ENCODE measurements around the gene TRIM23.
"Not testable (repeated sequence)": the region's sequence is repeated elsewhere in the genome, so short reads cannot be mapped to it uniquely, and the experiment has no call there.

The TRIM23 gene

DNA sequence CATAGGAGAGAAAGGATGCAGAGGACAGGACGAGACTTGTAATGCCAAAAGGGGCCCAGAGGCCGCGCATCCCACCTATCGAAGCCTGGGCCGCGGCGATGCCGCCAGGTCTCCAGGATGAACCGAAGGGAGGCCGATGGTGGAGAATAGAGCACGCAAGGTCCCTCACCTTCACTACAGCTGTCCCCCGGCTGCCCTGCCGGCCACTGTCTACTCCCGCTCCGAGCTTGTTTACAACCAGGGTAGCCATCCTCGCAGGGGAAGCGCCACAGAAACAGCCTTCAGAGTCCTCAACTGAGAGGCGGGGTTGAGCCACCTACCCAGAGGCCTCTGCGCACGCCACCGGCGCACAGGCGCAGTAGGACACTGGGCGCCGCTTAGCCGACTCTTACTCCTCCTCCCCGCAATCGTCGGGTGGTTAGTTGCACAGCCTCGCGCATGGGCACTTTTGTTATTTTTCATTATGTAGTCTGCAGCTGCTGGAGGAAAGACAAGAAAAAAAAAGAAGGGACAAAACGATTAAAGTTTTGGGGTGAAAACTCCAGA lies at the start of gene TRIM23:
TRIM23 (minus strand) TSS at position 309 of the 546 bp plus-strand sequence; CDS start at position 250, 59 bp downstream.
- peak; percentile 93 for DNase-seq

DNA sequence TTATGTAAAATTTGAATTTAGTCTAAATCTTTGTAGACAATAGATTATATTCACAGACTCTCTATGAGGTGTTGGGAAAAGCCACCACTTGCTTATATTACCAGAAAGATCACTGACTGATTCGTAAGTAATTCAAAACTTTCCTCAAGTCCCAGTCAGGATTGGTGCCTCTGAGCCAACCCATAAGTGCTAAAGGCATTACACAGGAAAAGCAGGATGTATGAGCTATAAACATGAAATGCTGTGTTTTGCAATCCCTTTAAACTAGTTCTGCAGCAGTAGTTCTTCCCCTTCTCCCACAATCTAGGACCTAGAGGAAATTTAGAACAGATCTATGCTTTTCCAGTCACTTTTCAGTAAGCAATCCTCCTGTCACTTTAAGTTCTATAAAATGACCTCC lies 48.7 kb upstream of the TRIM23 start:
- DNase-seq: no peak

GRCh38 chr5:65668696-65669095 lies 44.6 kb upstream of the TRIM23 start:
- DNase-seq: no peak

GRCh38 chr5:65663804-65664521 lies 39.8 kb upstream of the TRIM23 start:
- no peak for DNase-seq

DNA sequence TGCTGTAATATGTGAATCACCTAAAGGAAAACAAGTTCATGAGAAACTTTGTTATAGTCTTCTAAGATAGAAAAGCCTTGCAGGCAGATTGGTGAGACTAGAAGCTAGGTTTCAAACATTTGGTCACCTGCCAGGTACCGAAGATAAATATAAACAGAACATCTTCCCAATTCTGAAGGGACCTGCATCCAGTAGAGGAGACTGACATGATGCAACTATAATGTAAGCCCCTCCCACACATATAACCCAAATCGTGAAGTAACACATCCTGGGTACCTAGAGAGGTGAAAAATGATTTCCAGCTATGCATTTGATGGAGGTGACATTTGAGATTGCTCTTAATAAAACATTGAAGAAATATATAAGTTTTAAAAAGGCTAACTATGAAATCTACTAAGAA lies 30.6 kb upstream of the TRIM23 start:
- DNase-seq: no peak

DNA sequence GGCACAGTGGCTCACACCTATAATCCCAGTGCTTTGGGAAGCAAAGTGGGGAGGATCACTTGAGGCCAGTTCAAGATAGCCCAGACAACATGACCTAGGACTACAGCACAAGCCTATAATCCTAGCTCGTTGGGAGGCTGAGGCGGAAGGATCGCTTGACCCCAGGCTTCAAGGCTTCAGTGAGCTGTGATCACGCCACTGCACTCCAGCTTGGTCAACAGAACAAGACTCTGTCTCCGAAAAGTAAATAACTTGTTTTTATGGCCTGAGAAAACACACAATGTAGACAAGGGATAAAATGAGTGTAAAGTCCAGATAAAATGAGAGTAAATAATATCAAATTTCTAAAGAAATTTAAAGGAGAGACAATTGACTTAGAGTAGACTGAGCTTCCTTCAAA lies 27.0 kb upstream of the TRIM23 start:
- no peak for DNase-seq

GRCh38 chr5:65647941-65648340 lies 23.8 kb upstream of the TRIM23 start:
- no peak for DNase-seq

DNA sequence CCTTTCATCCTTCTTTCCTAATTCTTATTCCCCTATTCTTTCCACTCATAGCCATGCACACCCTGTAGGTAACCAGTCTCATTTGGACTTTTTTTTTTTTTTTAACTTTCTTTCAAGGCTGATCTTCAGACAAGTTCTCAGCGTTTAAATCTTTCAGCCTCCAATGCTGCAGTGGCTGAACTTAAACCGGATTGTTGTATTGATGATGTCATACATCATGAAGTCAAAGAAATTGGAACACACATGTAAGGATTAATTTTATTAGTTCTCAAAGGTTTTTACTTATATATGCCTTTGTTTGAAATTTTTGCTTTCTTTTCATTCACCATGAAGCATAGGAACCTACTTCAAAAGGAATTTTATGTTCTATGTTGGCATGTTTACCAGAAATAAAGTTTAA lies 22.8 kb upstream of the TRIM23 start:
- DNase-seq: no peak

GRCh38 chr5:65640240-65640639 lies 16.1 kb upstream of the TRIM23 start:
- no peak for DNase-seq

DNA sequence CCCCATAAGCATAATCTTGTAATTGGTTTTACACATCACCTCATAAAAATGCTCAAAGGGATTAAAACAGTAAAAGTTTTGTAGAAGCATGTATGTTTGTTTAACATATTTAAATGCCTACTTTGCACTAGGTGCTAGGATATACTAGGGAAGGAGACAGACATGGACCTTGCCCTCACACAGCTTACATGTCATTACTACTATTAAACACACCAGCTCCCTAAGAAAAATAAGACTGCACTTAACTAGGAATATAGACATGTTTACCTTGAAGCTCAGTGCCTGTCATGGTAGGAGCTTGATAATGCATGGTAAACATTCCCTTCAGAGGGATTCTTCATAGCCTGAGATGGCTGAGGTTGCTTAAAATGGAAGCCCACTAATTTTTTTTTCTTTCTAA lies 6.8 kb upstream of the TRIM23 start:
- no peak for DNase-seq

- DNase-seq: no peak
These were observed 1.6 kb upstream of the TRIM23 start for GRCh38 chr5:65625743-65626142.

DNA sequence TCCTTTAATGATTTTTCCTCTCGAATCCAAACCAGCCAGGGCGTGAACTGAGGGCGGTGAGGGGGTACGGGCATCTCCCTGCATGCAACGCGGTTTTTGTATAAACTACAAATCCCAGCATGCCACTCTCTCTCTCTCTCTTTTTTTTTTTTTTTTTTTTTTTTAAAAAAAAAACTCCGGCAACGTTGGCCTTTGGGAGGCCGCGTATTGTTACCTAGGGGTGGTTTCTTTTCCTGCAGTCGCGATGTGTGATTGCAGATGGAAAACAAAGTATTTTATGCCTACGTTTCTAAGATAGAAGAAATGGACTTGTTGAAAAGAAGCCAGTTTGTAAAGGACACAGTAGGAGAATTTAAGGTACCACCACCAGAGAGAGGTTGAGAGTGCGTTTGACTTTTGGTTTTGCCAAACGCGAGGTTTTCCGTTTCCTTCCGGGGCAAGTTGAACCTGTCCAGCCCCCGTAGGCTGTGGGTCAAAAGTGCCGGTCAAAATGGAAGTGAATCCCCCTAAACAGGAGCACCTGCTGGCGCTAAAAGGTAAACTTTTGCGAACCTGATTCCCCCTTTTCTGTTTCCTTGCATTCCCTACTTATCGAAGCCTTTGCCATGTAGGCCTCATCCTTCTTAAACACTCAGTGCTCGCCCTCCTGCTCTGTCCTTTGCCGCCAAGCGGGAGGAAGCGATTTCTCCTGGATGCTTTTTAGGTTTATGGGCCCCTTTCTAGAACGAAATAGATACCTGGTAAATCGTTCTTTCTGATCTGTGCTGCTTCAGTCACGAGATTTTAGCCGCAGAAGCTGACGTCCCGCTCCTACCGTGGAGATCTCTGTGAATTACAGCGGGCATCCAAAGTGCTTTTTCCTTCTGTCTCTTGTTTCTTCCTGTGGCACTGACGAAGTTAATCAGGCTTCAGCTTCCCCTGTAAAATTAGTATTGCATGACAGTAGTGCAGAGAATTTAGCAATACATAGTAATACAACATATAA lies 730 bp upstream of the TRIM23 start, which contains the start of the genes SHLD3 and TRAPPC13:
SHLD3 (plus strand) TSS at position 457 of the 985 bp plus-strand sequence. CDS start 4,561 bp downstream, outside the sequence.
TRAPPC13 (plus strand) TSS at position 457 of the 985 bp plus-strand sequence; CDS start at position 491, 34 bp downstream.
- DNase-seq: peak; percentile 83

- no peak for DNase-seq
These were observed 651 bp downstream of the TRIM23 start for GRCh38 chr5:65623482-65623881.

GRCh38 chr5:65621961-65622360 lies 2.2 kb downstream of the TRIM23 start:
- DNase-seq: not testable (repeated sequence)

DNA sequence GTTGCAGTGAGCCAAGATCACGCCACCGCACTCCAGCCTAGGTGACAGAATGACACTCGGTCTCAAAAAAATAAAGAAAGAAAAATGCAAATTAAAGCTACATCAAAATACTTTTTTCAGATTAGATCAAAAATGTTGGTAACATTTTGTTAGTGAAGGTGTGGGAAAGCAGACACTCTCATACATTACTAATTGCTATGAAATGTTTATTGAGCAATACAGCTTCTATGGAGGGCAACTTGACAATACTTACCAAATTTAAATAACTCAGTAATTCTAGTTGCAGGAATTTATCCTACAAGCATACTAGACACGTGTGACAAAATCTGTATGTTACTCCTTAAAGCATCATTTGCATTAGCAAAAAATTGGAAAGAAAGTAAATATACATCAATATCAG lies 4.1 kb downstream of the TRIM23 start:
- no peak for DNase-seq

DNA sequence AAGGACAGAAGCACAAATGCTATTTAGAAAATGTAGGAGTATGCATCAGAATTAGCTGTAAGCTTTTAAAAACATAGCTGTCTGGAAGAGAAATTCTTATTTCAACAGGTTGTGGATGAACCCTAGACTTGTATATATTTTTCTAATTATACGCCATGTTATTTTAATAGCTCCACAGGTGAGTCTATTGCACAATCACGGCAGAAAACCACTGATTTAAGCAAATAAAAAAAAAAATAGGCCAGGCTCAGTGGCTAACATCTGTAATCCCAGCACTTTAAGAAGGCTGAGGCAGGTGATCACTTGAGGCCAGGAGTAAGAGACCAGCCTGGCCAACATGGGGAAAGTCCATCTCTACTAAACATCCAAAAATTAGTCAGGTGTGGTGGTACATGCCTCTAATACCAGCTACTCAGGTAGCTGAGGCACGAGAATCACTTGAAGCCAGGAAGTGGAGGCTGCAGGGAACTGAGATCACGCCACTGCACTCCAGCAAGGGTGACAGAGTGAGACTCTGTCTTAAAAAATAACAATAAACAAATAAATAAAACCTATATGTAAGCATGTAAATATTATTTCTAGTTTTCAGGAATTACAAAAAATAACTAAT lies 11.7 kb downstream of the TRIM23 start:
- DNase-seq: no peak

DNA sequence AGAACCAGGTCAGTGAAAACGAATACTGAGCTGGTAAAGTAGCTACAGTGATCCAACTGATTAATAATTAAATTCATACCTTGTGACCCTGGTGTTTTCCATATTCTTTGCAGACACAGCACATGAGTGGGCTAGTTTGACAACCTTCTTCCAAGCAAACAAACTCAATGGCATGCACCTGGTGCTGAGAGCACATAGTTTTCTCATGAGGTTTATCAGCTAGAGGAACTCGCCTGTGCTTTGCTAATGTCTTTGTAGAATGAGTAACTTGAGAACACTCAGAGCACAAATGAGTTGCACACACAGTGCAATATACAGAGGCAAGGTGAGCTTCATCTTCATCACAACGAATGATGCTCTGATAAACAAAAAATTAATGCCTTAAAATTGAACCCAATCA lies 12.6 kb downstream of the TRIM23 start:
- no peak for DNase-seq

DNA sequence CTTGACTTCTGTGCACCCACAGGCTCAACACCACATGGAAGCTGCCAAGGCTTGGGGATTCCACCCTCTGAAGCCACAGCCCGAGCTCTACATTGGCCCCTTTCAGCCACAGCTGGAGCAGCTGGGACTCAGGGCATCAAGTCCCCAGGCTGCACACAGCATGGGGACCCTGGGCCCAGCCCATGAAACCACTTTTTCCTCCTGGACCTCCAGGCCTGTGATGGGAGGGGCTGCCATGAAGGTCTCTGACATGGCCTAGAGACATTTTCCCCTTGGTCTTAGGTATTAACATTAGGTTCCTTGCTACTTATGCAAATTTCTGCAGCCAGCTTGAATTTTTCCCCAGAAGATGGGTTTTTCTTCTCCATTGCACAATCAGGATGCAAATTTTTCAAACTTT lies 22.4 kb downstream of the TRIM23 start:
- not testable (repeated sequence) for DNase-seq

GRCh38 chr5:65588694-65589093 lies 35.4 kb downstream of the TRIM23 start:
- no peak for DNase-seq

GRCh38 chr5:65577141-65577540 lies 47.0 kb downstream of the TRIM23 start:
- DNase-seq: no peak

DNA sequence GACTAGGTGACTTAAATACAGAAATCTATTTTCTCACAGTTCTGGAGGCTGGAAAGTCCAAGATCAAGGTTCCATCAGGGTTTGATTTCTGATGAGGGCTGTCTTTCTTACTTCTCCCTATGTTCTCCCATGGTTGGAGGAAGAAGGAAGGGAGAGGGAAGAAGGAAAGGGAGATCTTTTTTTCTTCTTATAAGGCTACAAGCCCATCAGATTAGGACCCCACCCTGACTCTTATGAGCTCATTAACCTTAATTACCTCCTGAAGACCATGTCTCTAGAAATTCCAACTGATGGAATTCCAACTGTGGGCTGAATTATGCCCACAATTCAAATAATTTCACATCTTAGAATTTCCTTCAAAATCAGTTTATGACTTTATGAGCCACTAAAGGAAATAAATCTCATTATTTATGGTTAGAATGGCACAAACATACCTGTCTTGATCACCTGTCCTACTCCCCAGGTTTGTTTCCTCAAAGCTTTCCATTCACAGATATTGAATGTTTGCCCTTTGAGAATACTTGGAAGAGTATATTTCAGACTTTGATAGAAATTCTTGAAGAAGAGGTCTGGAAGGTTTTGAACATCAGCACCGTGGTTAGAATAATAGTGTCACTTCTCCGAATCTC lies 53.4 kb downstream of the TRIM23 start:
- DNase-seq: no peak

DNA sequence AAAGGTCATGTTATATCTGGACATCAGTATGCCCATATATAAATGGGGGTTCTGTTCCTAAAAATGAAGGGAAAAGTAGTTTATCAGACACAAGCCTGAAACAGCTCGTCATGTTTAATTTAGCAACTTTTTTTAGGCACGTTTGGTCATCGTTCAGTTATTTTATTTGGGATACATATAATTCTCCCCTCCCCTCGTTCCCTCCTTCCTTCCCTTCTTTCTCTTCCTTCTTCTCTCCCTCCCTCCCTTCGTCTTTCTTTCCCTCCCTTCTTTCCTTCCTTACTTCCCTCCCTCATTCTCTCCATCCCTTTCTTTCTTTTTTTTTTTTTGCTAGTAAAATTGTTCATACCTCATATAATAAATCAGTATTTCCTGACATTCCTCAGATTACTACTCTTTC lies 57.6 kb downstream of the TRIM23 start:
- no peak for DNase-seq
